CD14-positive monocyte (primary cell): ENCODE results near the gene SSPN. TPM values are rescaled to one million over a fixed set of nuclear protein-coding genes. Genes with fewer than 3 reads are reported as not detected.
A peak's percentile ranks its signal among the peaks of the same experiment; 100 is the strongest.

Experiments used
- DNase-seq, 3 donors: peaks; one replicate each; pipeline ENCODE4 v3.0.0-alpha.2; 2011 to 2022
- H2AFZ ChIP-seq: 2 replicates; pipeline ENCODE4 v1.6.0; 2012; ENCODE audit warnings: mild to moderate bottlenecking, low read depth, low read length, inconsistent platforms; ENCODE audit not compliant: insufficient read depth, poor library complexity, severe bottlenecking
- H3K27ac ChIP-seq, 2 donors: 1 replicate in 1 of 2; 2 replicates in 1 of 2; pipeline ENCODE4 v1.5.1; 2012 to 2013; ENCODE audit warnings: low read length in 2 of 2, control low read depth in 1 of 2, inconsistent platforms in 1 of 2, low read depth in 1 of 2, mild to moderate bottlenecking in 1 of 2
- H3K27me3 ChIP-seq, 2 donors: one replicate each; pipeline versions ENCODE4 v1.6.0 to v1.6.1; 2011 to 2013; ENCODE audit warnings: low read length in 2 of 2; ENCODE audit not compliant: control insufficient read depth in 2 of 2, insufficient read depth in 2 of 2
- H3K36me3 ChIP-seq, 2 donors: replicated peaks in 1 of 2; 1 replicate in 1 of 2; 2 replicates in 1 of 2; pipeline versions ENCODE4 v1.5.1 to v1.6.1; 2012 to 2013; ENCODE audit warnings: low read length in 2 of 2, control low read depth in 1 of 2, inconsistent platforms in 1 of 2, mild to moderate bottlenecking in 1 of 2; ENCODE audit not compliant: insufficient read depth in 2 of 2, control insufficient read depth in 1 of 2
- H3K4me1 ChIP-seq, 2 donors: 1 replicate in 1 of 2; 2 replicates in 1 of 2; pipeline versions ENCODE4 v1.5.1 to v1.6.1; 2012 to 2013; ENCODE audit warnings: low read length in 2 of 2, control low read depth in 1 of 2, inconsistent platforms in 1 of 2, mild to moderate bottlenecking in 1 of 2, moderate library complexity in 1 of 2; ENCODE audit not compliant: insufficient read depth in 2 of 2, control insufficient read depth in 1 of 2
- H3K4me2 ChIP-seq: replicated peaks from 2 replicates; pipeline ENCODE3; 2012; ENCODE audit warnings: low read length, moderate library complexity, mild to moderate bottlenecking; ENCODE audit not compliant: poor library complexity, severe bottlenecking; ENCODE audit errors: extremely low read depth
- H3K4me3 ChIP-seq, 3 experiments: fragments of 200-600 bp in 1 of 3; sonication (generic) in 1 of 3; replicated peaks in 1 of 3; 1 replicate in 2 of 3; 2 replicates in 1 of 3; pipeline ENCODE4 v1.5.1; 2011 to 2013; ENCODE audit warnings: low read length in 3 of 3, mild to moderate bottlenecking in 3 of 3, control low read depth in 2 of 3, low read depth in 2 of 3, inconsistent platforms in 1 of 3, moderate library complexity in 1 of 3
- H3K79me2 ChIP-seq: 2 replicates; pipeline ENCODE4 v1.6.0; 2012; ENCODE audit warnings: mild to moderate bottlenecking, control low read depth, inconsistent platforms, low read length, moderate library complexity; ENCODE audit not compliant: insufficient read depth
- H3K9ac ChIP-seq: 2 replicates; pipeline ENCODE4 v1.6.0; 2017; ENCODE audit warnings: low read length, mild to moderate bottlenecking; ENCODE audit not compliant: insufficient read depth, poor library complexity, severe bottlenecking
- H3K9me3 ChIP-seq, 2 donors: replicated peaks in 1 of 2; 1 replicate in 1 of 2; 2 replicates in 1 of 2; pipeline versions ENCODE4 v1.5.1 to v1.6.1; 2012 to 2013; ENCODE audit warnings: low read length in 2 of 2, control low read depth in 1 of 2; ENCODE audit not compliant: control insufficient read depth in 1 of 2, insufficient read depth in 1 of 2
- H4K20me1 ChIP-seq: 2 replicates; pipeline ENCODE4 v1.6.0; 2012; ENCODE audit warnings: mild to moderate bottlenecking, low read length, control low read depth, moderate library complexity; ENCODE audit not compliant: insufficient read depth
- H3K27ac Mint-ChIP-seq, 7 donors: one replicate each; pipeline ENCODE4 v1.8.0; 2020; ENCODE audit warnings: mild to moderate bottlenecking in 7 of 7, mixed read lengths in 7 of 7, moderate library complexity in 6 of 7, inconsistent platforms in 2 of 7
- H3K27me3 Mint-ChIP-seq, 3 donors: one replicate each; pipeline ENCODE4 v1.8.0; 2021 to 2022; ENCODE audit warnings: low read depth in 3 of 3, mild to moderate bottlenecking in 3 of 3, mixed read lengths in 3 of 3, moderate library complexity in 3 of 3, inconsistent platforms in 1 of 3
- H3K36me3 Mint-ChIP-seq, 2 donors: one replicate each; pipeline ENCODE4 v1.8.0; 2020; ENCODE audit warnings: mixed read lengths in 2 of 2, inconsistent platforms in 1 of 2, mild to moderate bottlenecking in 1 of 2
- H3K4me1 Mint-ChIP-seq: one replicate; pipeline ENCODE4 v1.8.0; 2020; ENCODE audit warnings: mild to moderate bottlenecking, mixed read lengths
- H3K4me3 Mint-ChIP-seq, 2 donors: one replicate each; pipeline ENCODE4 v1.8.0; 2020; ENCODE audit warnings: mild to moderate bottlenecking in 2 of 2, mixed read lengths in 2 of 2, moderate library complexity in 1 of 2
- H3K9me3 Mint-ChIP-seq, 7 donors: one replicate each; pipeline ENCODE4 v1.8.0; 2020 to 2022; ENCODE audit warnings: mixed read lengths in 7 of 7, mild to moderate bottlenecking in 6 of 7, moderate library complexity in 6 of 7, inconsistent platforms in 2 of 7
- CTCF ChIP-seq: fragments of 200-600 bp; IDR thresholded peaks from one replicate; pipeline ENCODE4 v1.8.0; 2022; ENCODE audit warnings: antibody characterized with exemption, mild to moderate bottlenecking
- WGBS: methylation state at CpG from one replicate; pipeline ENCODE4 v1.1.5; 2013; ENCODE audit warnings: missing lambda C conversion rate; ENCODE audit not compliant: insufficient coverage; 5-methylcytosine and 5-hydroxymethylcytosine counted together
- intact Hi-C, 2 donors: fragments of 100-400 bp; cut with micrococcal nuclease; formaldehyde crosslinking; loops; one replicate each; pipeline versions ENCODE4 v1.15.0 to v1.15.1; 2023
- polyA minus RNA-seq: library from RNA; depleted of rRNA, polyadenylated mRNA; stranded (reverse); fragments of >200 nt; gene quantifications from 2 replicates; pipeline ENCODE4 v1.2.3, GENCODE V29; 2012
- polyA plus RNA-seq, 3 donors: library from polyadenylated mRNA; depleted of rRNA in 1 of 3; unstranded in 2 of 3; stranded (reverse) in 1 of 3; fragments of 300-500 nt in 2 of 3; fragments of >200 nt in 1 of 3; fragmentation: Illumina TruSeq in 2 of 3; gene quantifications; 1 replicate in 2 of 3; 2 replicates in 1 of 3; pipeline ENCODE4 v1.2.3, GENCODE V29; 2012 to 2021
- total RNA-seq, 12 experiments: library from RNA in 1 of 12; stranded (reverse) in 1 of 12; fragments of 120-200 nt in 1 of 12; gene quantifications; one replicate each; pipeline ENCODE4 v1.2.4 and lab custom pipeline; 2013 to 2026; ENCODE audit warnings: mixed read lengths in 6 of 12, inconsistent platforms in 1 of 12

SSPN gene
- 0.06 TPM for total RNA-seq (2013)
- polyA plus RNA-seq: under 1 TPM in 1 of 3 donors, not detected in 2; 0.15 TPM
- polyA minus RNA-seq: not detected in 2 replicates
- total RNA-seq (lab: John Stamatoyannopoulos, UW): 0 to 5.1 (median 0.17) reads per million in 11 experiments

DNA sequence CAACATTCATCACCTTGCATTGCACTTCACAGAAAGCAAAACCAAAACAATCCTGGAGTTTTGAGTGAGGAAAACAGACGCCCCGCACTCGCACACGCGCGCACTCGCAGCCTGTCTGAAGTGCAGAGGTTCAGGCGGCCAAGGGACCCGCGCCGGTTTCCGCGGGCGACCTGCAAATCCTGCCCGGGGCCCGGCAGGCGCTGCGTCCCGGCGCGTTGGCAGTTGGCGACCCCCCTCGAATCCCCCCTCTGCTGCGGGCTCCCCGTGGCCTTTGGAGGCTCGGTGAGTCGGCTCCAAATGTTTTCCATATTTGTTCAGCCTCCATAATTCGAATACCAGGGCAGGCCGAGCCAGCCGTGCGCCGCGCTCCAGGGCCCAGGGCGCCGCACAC is at the start of gene SSPN:
Gene SSPN (plus strand): TSS at position 324 of the 391 bp plus-strand sequence. CDS start 100 bp downstream, outside the sequence.
- H3K36me3 Mint-ChIP-seq: peaks cover 0 to 2% of the 10 kb centered on the region in 2 donors
- H3K9ac ChIP-seq: no peak within 1 kb of the TSS
- peak within 1 kb of the TSS; percentile 14 to 71 (median 31) for H3K4me3 ChIP-seq
- no peaks in the 10 kb centered on the region for H4K20me1 ChIP-seq
- peaks cover 27 to 31% (median 28%) of the 10 kb centered on the region in 3 donors for H3K27me3 Mint-ChIP-seq
- H3K27ac Mint-ChIP-seq: peak within 1 kb of the TSS in 1 of 7 donors; percentile 31
- peaks cover 11% of the 10 kb centered on the region for H3K4me1 Mint-ChIP-seq
- no peaks in the 10 kb centered on the region for H3K36me3 ChIP-seq
- H3K9me3 Mint-ChIP-seq: peaks cover 0 to 5% (median 0%) of the 10 kb centered on the region in 7 donors
- peaks cover 6 to 10% of the 10 kb centered on the region in 2 donors for H3K4me1 ChIP-seq
- no peak for TF ChIP-seq CTCF
- peak within 1 kb of the TSS; percentile 84 to 96 for H3K4me3 Mint-ChIP-seq
- H2AFZ ChIP-seq: peak within 1 kb of the TSS; percentile 77
- no peak within 1 kb of the TSS for H3K27ac ChIP-seq
- H3K27me3 ChIP-seq: peaks cover 15 to 20% of the 10 kb centered on the region in 2 donors
- DNase-seq: peak in 2 of 3 donors; percentile 3 to 5
- peaks cover 0 to 3% of the 10 kb centered on the region in 2 donors for H3K9me3 ChIP-seq
- WGBS: under 1% methylated on average over 24 of the region's 35 CpGs
- H3K79me2 ChIP-seq: no peaks in the 10 kb centered on the region
- intact Hi-C loops: no loop called here
- peak within 1 kb of the TSS; percentile 81 for H3K4me2 ChIP-seq

GRCh38 chr12:26148291-26148690 is 47.1 kb upstream of the SSPN start:
- Histone ChIP-seq H3K27me3 (no peaks in the 10 kb centered on the region), H3K79me2 (no peaks in the 10 kb centered on the region), H2AFZ (no peak overlapping the region), H3K4me1 (peaks cover 0 to 2% of the 10 kb centered on the region in 2 donors), H3K9ac (no peak overlapping the region), H3K4me3 (no peak overlapping the region), H3K27ac (no peak overlapping the region), H3K4me2 (no peak overlapping the region), H4K20me1 (no peaks in the 10 kb centered on the region), H3K9me3 (no peaks in the 10 kb centered on the region), H3K36me3 (no peaks in the 10 kb centered on the region)
- H3K4me1 Mint-ChIP-seq: no peaks in the 10 kb centered on the region
- H3K4me3 Mint-ChIP-seq: no peak overlapping the region
- no peak overlapping the region for H3K27ac Mint-ChIP-seq
- WGBS: 96% methylated on average over 2 of the region's 7 CpGs
- no peaks in the 10 kb centered on the region for H3K9me3 Mint-ChIP-seq
- H3K36me3 Mint-ChIP-seq: no peaks in the 10 kb centered on the region
- no peak for TF ChIP-seq CTCF
- intact Hi-C loops: no loop called here
- no peak for DNase-seq
- H3K27me3 Mint-ChIP-seq: no peaks in the 10 kb centered on the region
